ENCODE data around the gene ABHD17C. TPM values are rescaled to one million over a fixed set of nuclear protein-coding genes. Genes with fewer than 3 reads are reported as not detected.

Gene ABHD17C
- total and polyA plus RNA-seq, 2 of the 8 experiments (the other 6 are each of a cell fraction or from before 2014, with no cell fraction given): 20.2 to 29.8 TPM

DNA sequence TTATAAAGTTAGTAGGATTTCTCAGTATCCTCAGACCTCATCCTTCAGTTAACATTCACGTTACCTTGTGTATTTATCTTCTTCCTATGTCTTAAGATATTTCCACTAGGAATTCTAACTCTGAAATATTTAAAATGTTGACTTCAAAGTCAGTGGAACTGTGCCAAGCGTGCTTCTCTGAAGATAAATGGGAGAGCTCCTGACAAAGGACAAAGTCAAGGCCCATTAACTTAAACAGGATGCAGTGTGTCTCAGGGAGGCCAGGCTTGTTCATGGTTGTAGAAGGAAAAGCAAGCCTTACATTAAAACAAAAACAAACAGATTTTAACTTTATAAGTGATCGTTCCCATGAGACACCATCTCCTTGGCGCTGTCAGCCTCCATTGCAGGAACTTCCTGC lies 41.5 kb downstream of the ABHD17C start:
- H3K27ac ChIP-seq (ENCODE audit: low read depth, low read length): no peak overlapping the region
- no peak overlapping the region; a peak in 1 of 7 replicates for H3K9ac ChIP-seq (replicated peaks in 1 of 4; ENCODE audit: extremely low read depth in 1 of 4, low read depth in 3 of 4, low read length in 3 of 4)
- no peak for DNase-seq (ENCODE audit: low read depth in 1 of 2, low spot score in 2 of 2)
- ChIA-PET POLR2A (ENCODE audit: partially characterized antibody) (no interaction called here), CTCF (ENCODE audit: partially characterized antibody) (no interaction called here)
- H2AFZ ChIP-seq (ENCODE audit: low read length): no peak overlapping the region
- H4K8ac ChIP-seq (ENCODE audit: extremely low read depth, insufficient read depth, low read length): no peak overlapping the region
- H3K4me3 ChIP-seq (ENCODE audit: extremely low read depth in 1 of 4, insufficient read depth in 2 of 4, low read depth in 3 of 4, low read length in 4 of 4): no peak overlapping the region
- TF ChIP-seq CHD2 (IDR thresholded peaks at IDR 0.05; ENCODE audit: low read length) (no peak), TBP (IDR thresholded peaks at IDR 0.05; ENCODE audit: low read depth, low read length) (no peak), MAFK (IDR thresholded peaks at IDR 0.05; ENCODE audit: low read depth, low read length) (no peak), JUND (IDR thresholded peaks at IDR 0.05; ENCODE audit: low read length) (no peak), JUN (IDR thresholded peaks at IDR 0.05; ENCODE audit: low read depth, low read length) (no peak), POU5F1 (IDR thresholded peaks at IDR 0.05; ENCODE audit: low read depth, low read length) (no peak), NRF1 (IDR thresholded peaks at IDR 0.05; ENCODE audit: low read depth, low read length) (no peak)
- H3K18ac ChIP-seq (ENCODE audit: extremely low read depth, low read length): no peak overlapping the region
- H3K27me3 ChIP-seq (replicated peaks in 1 of 4; ENCODE audit: control insufficient read depth in 3 of 4, extremely low read depth in 1 of 4, insufficient read depth in 3 of 4, low read length in 3 of 4): no peaks in the 10 kb centered on the region
- H4K5ac ChIP-seq (ENCODE audit: insufficient read length, low read depth, low read length): no peak overlapping the region
- no peak overlapping the region for H2BK15ac ChIP-seq (ENCODE audit: low read length)
- no peak overlapping the region for H2BK5ac ChIP-seq (ENCODE audit: low read depth, low read length)
- H3K79me1 ChIP-seq (ENCODE audit: low read depth, low read length): peaks cover 4% of the 10 kb centered on the region
- FAIRE-seq: no peak
- WGBS, 2 experiments (ENCODE audit: extremely low coverage in 1 of 2, insufficient coverage in 1 of 2, insufficient read length in 1 of 2, insufficient replicate concordance in 2 of 2, low coverage in 1 of 2, low lambda C conversion rate in 2 of 2, missing lambda C conversion rate in 1 of 2): 88% methylated on average over 4 of the region's 4 CpGs; no CpG with 5 or more reads in 1 of the 2 experiments
- no peak overlapping the region for H3K14ac ChIP-seq (ENCODE audit: insufficient read length)
- H3K79me2 ChIP-seq (ENCODE audit: control insufficient read depth in 1 of 2, insufficient read depth in 2 of 2, low read length in 2 of 2): 0 out of 4 replicates have a peak, but pooled peaks cover 0 to 3% of the 10 kb centered on the region in 2 experiments
- H2BK12ac ChIP-seq (ENCODE audit: low read depth, low read length): no peak overlapping the region
- no peak overlapping the region for H2AK5ac ChIP-seq (ENCODE audit: low read depth, low read length)
- peaks cover 0 to 6% (median 0%) of the 10 kb centered on the region in 4 experiments; a peak in 2 of 7 replicates for H3K4me1 ChIP-seq (replicated peaks in 1 of 4; ENCODE audit: control insufficient read depth in 3 of 4, insufficient read depth in 4 of 4, low read length in 3 of 4)
- H3K56ac ChIP-seq (replicated peaks; ENCODE audit: insufficient read length, low read depth, low read length): no peak overlapping the region
- no peak overlapping the region for H3K23ac ChIP-seq (ENCODE audit: insufficient read length)
- H3K23me2 ChIP-seq (ENCODE audit: low read depth, low read length): no peaks in the 10 kb centered on the region
- no peaks in the 10 kb centered on the region for H3K36me3 ChIP-seq (ENCODE audit: control insufficient read depth in 2 of 4, insufficient read depth in 4 of 4, low read length in 3 of 4)
- no peak overlapping the region for H3K4ac ChIP-seq (replicated peaks; ENCODE audit: insufficient read length, low read depth, low read length)
- H4K91ac ChIP-seq (replicated peaks; ENCODE audit: insufficient read length, low read length): no peak overlapping the region
- H2BK20ac ChIP-seq (ENCODE audit: low read length): no peak overlapping the region
- no peak overlapping the region for H2BK120ac ChIP-seq (replicated peaks; ENCODE audit: low read depth, low read length)
- 0 out of 4 replicates have a peak, but pooled peaks cover 0 to 4% of the 10 kb centered on the region in 2 experiments for H3K9me3 ChIP-seq (ENCODE audit: insufficient read depth in 2 of 2, low read depth in 1 of 2, low read length in 1 of 2)
- H4K20me1 ChIP-seq (replicated peaks in 1 of 2; ENCODE audit: control insufficient read depth in 1 of 2, insufficient read depth in 2 of 2, low read length in 2 of 2): peaks cover 0 to 1% of the 10 kb centered on the region in 2 experiments
- H3K4me2 ChIP-seq (ENCODE audit: insufficient read depth in 1 of 2, low read depth in 2 of 2, low read length in 2 of 2): no peak overlapping the region

Data from H1 (cell line).